HepG2 (cell line): Measurements from ENCODE around the gene INF2.

ENCODE experiments used
- HES4 ChIP-seq: sonication (generic); formaldehyde crosslinking; IDR thresholded peaks from 2 replicates; pipeline ENCODE4 v1.9.0; 2021; ENCODE audit warnings: mild to moderate bottlenecking, missing genetic modification reagents, borderline replicate concordance
- MIER2 ChIP-seq: IDR thresholded peaks from 2 replicates; pipeline ENCODE4 v1.6.1; 2016; ENCODE audit warnings: missing biosample characterization, missing genetic modification reagents
- ZKSCAN8 ChIP-seq: IDR thresholded peaks from 2 replicates; pipeline ENCODE4 v1.6.1; 2016; ENCODE audit warnings: borderline replicate concordance, missing genetic modification reagents, missing compliant biosample characterization

- no peak for TF ChIP-seq MIER2 (CRISPR knock-in tag)
- TF ChIP-seq ZKSCAN8 (CRISPR knock-in tag): no peak
- no peak for TF ChIP-seq HES4 (CRISPR knock-in tag)
These were observed 80.7 kb downstream of the INF2 start for GRCh38 chr14:104770072-104770579.
